T-helper 1 cell (primary cell): ENCODE results near the gene SLC9A8.
"Not testable (repeated sequence)": the region's sequence is repeated elsewhere in the genome, so short reads cannot be mapped to it uniquely, and the experiment has no call there.

Experiments used
- DNase-seq, 5 donors: peaks; one replicate each; pipeline ENCODE4 v3.0.0-alpha.2; 2012 to 2020

SLC9A8 gene

DNA sequence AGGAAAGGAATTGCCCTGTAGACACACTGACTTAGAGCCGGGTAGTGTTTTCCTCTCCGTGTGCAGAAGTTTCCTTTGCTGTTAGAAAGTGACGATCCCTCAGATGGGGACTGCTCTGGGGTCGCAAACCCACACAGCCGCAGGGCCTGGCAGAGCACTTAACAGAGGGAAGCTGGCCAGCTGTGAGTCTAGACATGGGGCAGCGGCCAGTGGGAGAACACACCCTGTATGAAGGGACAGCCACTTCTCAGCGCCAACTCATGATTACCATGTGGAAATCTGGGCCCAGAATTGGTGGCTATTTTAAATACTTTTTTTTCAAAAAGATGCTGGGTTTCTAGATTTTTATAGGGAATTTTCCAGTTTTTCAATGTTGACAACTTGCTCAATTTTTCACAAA, 39.4 kb downstream of the SLC9A8 start:
- no peak for DNase-seq

DNA sequence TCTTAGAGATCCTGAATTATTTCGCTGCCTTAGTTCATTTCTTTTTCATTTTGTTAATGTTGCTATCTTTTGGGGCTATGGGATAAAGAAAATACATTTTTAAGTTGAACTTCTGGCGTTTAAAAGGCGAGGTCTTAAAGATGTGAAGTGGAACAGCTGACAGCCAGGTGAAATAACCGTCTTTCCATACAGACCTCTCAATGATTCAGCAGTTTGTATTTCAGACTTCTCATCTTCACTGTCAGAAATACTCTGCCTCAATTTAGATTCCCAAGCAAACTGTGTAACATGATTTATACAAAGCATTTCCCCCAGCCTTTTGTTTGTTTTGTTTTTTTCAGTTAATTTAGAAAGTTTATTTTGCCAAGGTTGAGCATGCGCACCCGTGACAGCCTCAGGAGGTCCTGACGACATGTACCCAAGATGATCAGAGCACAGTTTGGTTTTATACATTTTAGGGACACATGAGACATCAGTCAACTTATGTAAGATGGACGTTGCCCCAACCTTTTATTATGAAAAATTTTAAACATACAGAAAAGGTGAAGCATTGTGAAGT, 40.0 kb downstream of the SLC9A8 start:
- no peak for DNase-seq

DNA sequence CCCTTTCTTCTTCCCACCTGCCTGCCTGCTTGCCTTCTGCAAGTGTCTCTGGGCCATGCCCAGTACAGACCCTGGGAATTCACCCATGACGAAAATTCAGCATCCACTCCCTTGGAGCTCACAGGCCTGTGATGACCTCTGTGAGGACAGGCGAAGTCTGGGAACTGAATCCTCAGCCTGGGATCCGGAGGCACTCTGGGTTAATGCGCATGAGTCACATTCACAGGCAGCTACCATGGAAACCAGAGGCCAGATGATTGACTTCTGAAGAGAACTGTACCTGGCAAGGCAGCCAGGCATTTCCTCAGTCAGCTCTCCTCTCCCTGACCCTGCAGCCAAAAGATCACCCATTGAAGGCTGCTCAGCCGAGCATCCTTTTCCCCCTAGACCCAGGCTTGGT, 41.0 kb downstream of the SLC9A8 start:
- no peak for DNase-seq

DNA sequence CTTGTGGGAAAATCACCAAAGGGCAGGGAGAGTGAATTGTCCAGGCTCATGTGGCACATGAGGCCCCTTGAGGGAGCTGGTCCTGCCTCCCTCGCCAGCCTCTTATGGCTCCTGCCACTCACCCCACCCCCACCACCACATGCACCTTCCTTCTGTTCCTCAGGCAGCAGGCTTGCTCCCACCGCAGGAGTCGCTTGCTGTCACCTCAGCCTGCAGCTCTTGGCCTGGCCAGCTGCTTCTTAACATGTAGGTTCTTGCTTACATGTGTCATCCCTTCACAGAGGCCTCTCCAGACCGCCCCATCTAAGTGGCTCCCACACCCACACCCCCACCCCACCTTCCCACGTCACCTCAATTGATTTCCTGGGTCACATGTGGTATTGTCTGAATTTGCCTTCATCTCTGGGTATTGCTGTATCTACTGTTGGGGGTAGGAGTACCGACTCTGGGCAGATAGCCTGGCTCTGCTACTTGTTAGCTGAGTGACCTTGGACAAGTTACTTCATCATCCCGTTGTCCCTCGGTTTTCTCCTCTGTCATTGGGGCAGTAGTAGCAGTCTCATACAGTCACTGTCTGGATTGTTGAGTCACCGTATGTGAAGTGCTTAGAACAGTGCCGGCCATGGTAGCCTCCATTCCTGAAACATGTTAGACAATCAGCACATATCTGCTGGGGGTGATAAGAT, 41.7 kb downstream of the SLC9A8 start:
- DNase-seq = no peak

DNA sequence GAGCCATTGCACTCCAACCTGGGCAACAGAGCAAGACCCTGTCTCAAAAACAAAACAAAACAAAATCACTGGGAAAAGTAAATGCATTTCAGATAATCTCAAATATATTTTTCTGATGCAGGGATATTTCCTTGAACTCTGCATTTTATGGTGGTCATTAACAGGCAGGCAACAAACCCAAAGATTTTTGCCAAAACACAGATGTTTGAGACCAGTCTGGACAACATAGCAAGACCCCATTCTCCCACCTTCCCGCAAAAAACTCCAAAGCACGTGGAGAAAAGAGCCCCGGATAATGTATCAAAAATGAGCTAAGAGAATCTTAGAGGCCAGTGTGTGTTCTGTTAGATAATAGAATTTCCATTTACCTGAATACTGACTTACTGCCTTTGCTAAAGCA, 44.3 kb downstream of the SLC9A8 start:
- no peak for DNase-seq

DNA sequence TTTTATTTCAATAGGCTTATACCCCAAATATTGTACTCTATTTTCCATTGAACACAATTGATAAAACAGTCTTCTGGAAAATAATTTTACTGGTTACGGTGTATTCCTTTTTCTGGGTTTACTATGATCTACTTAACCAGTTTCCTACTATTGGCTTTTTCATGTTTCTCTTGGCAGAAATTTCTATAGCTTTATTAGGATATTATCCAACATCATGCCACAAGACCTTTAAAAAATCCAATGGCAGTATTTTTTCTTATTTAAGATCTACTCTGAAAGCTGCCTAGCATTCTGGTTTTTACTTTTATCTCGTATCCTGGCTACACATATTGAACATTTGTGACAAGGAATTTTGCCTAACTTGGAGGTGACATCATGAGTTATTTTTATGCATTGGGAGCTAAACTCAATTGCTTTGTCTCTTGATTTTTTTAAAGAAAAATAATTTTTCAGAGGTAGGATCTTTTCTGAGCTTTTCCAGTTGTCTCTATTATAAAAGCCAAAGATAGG, 45.5 kb downstream of the SLC9A8 start:
- no peak for DNase-seq

DNA sequence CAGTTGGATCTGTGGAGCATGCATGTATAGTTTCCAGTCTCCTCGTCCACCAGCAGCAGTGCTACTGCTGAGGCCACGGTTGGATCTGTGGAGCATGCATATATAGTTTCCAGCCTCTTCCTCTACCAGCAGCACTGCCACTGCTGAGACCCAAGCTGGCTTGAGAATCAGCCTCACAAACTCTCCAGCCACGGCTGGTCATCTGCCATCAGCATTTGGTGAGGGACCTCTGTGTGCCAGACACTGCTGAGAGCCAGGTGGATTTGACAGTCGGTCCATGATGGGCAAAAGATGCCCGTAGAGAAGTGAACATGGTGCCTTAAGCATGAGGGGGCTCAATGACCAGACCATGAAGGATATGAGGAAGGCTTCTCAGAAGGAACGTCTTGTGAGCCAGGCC, 46.4 kb downstream of the SLC9A8 start:
- DNase-seq = no peak

DNA sequence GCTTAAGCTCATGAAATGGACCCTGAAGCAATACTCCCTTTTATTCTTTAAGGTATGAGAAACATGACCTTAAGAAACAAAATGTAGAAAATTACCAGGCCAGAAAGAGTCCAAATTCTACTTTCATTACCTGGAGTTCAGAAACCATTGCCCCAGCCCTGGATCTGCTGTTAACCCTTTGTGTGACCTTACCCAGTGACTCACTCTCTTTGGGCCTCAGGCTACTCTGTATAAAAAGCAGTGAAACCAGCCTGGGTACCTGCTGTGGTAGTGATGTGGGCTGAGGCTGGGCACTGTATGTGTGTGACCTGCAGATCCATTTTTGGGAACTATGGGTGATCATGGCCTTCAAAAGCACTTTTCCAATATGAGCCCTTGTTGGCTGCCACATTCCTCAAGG, 47.2 kb downstream of the SLC9A8 start:
- no peak for DNase-seq

DNA sequence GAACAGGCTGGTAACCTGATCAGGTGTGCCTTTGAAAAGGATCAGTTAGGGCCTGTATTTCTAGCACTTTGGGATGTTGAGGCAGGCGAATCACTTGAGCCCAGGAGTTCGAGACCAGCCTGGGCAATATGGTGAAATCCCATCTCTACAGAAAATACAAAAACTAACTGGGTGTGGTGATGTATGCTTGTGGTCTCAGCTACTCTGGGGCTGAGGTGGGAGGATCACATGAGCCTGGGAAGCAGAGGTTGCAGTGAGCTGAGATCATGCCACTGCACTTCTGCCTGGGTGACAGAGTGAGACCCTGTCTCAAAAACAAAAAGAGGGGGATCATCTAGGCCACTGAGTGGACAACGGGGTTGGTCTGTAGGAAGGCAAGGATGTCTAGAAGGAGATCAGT, 48.6 kb downstream of the SLC9A8 start:
- not testable (repeated sequence) for DNase-seq

DNA sequence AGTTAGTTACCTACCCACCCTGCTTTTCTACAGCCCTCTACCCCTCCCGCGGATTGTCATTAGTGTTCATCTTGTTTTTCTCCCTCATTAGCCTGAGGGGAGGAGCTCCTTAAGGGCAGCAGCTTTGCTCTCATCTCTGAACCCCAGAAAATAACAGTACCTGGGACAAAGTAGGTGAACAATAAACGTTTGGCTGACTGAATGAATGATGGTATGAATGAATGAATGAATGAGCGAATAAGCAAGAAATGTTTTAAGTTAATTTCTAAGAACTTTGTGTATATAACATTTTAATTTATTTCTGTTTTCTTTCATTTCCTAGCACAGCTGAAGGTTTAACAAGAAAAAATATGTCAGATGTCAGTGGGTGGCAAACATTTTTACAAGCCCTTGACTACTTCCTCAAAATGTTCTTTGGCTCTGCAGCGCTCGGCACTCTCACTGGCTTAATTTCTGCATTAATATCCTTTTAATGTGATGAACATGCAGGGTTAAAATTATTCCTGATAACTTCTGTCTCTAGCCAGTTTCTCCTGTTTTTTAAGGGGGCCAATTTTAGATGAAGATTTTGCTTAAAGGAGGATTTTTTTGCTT, 50.1 kb downstream of the SLC9A8 start:
- no peak for DNase-seq

DNA sequence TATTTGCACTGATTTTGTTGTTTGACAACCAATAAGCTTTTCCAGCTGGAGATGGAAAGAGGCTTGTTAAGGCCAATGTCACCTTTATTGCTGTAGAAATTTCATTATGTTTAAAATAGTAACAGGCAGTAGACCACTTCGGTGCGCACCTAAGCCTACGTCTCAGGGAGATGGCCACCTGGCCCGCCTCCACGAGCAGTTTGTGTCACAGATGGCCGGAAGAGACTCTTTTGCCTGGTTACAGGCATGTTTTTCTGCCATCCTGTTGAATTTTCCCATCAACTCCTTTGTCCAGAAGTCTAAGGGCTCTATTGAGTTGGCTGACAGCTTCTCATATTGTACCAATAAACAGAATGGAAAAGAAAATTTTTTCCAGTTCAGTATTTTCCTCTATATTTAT, 51.0 kb downstream of the SLC9A8 start:
- DNase-seq = no peak

DNA sequence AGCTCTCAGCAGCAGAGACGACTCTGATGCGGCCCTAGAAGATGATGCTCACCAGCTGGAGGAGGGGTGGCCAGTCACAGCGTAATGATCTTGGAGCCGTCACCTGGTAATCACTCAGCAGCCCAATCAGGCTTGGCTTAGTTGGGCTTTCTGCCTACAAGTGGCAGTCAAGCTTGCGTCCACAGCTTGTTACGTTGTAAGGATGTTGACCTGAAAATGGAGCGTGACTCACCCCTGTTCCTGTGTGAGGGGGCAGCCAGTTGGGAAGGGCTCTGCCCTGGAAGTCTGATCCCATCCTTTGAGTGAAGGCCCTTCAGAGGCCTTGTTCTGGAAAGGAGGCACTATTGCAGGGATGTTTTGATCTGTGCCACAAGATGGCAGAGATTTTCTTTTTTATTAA, 52.9 kb downstream of the SLC9A8 start:
- DNase-seq = no peak

DNA sequence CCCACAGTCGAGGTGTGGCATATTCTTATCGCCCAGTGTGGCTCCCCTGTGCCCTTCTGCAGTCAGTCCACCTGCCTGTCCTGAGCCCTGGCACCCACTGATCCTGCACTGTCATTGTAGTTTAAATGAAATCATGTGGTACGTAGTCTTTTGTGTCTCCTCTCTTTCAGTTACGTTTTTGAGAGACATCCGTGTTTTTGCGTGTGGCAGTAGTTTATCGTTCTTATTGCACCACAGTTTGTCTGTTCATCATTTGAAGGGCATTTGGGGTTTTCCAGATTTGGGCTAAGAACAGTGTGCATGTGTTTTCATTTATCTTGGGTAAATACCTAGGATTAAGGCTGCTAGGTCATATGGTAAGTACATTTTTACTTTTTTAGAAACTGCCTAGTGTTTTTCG, 53.4 kb downstream of the SLC9A8 start:
- DNase-seq = peak in 1 of 5 donors; percentile 11

DNA sequence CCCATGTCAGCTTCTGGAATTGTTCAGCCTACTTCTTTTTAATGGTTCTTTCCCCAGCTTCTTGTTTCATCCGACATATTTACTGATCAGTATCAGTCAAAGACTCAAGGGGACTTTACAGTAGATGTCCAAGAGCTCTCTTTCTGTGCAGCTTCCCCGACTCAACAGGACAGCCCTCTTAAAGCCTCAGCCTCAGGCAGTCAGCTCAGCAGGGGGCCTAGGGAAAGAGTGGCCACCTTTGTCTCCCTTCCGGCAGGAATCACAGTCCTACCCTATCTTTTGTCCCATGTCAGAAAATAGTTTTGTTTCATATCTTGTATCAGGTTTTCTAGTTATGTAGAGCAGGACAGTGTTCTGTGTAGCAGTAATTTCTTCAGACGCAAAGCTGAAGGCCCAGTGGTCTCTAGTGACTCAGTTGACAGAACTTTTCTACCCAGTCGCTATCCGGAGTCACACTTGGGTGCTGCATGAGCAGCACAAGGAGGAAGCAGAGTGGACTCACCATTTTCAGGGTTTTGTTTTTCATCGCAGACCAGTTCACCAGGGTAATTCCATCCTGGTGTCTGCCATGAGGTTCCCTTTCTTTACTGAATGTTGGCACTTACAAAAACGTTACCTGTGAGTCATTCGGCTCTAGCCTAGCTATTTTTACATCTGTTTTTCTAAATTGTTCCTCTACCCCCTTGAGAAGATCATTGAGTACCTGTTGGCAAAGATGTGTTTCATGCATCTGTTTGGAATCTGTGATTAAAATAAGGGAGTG, 55.0 kb downstream of the SLC9A8 start:
- DNase-seq = no peak

DNA sequence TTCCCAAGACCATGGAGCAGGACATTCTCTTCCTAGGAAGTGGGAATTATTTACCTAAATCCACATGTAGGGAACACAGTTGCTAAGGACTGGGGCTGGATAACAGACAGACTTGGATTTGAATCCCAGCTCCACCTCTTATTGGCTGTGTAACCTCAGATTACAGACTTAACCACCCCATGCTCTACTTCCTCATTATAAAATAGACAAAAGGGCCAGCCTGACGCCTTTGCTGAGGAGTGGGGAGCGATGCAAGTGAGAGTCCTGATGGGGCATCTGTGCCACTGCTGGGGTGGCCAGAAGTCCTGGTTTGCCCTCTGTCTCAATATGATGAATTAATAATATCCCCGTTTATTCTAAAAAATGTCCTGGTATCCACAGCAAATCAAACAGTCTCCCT, 55.9 kb downstream of the SLC9A8 start:
- no peak for DNase-seq

DNA sequence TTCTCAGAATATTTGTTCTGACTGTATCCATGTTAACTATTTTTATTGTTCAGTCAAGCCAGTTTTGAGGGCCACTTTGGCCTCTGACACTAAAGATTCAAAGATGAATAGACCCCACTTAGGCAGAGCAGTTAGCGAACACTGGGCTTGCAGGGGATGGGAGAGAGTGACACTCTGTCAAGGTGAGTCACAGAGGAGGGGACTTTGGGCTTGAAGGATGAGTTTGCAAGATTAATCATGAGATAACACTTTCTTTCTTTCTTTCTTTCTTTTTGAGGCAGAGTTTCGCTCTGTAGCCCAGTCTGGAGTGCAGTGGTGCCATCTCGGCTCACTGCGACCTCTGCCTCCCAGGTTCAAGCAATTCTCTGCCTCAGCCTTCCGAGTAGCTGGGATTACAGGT, 56.3 kb downstream of the SLC9A8 start:
- DNase-seq = no peak

DNA sequence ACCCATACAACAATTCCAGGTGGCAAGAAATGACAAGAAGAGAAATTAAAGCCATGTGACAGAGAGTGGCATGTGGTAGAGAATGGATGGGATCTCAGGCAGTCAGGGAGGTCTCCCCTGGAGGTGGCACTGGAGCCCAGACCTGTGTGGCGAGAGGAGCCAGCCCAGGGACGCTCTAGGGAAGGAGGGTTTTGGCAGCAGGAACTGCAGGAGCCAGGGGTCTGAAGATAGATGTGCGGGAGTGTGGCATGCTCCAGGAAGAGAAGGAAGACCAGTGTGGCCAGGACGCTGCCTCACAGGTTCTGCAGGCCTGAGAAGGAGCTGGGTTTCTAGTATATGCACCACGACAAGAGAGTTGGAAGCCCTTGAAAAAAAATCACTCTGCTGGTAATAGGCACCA, 57.6 kb downstream of the SLC9A8 start:
- DNase-seq = no peak

DNA sequence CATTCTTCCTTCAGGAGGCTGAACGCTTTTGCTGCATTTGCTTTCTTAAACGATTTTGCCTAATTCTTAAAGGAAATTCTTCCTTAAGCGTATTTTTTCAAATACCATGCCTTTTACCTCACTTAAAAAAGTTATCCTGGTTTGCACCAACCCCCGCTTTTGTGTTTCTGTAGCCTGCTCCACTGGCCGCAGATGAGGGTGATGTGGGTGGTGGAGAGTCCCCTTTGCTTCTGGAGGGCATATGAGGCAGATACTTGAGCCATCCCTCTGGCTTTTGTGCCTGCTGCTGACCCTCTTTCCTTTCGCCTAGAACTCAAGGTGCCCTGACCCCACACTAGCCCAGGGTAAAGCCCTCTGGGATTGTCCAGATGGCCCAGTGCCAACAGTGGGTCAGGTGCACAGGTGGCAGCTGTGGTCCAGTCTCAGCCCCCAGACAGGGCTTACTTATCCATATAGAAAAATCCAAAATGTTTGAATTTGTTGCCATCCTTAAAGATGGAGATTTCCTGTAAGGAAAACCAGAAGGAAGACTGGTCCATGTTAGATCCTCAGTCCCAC, 58.8 kb downstream of the SLC9A8 start:
- no peak for DNase-seq

DNA sequence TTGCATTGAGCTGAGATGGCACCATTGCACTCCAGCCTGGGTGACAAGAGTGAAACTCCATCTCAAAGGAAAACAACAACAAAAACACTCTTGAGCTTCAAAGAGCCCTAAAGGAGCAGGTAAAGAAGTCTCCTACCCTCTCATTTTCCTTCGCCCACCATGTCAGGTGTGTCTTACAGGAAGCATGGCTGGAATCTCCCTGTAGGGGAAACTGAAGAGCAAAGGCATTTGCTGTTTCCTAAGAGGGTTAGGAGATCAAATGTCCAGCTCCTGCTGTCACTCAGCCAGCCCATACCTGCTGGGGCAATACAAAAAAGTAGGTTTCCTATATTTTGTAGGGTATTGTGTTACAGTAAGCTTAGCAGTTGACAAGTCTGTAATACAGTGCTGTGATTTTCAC, 59.4 kb downstream of the SLC9A8 start:
- no peak for DNase-seq

DNA sequence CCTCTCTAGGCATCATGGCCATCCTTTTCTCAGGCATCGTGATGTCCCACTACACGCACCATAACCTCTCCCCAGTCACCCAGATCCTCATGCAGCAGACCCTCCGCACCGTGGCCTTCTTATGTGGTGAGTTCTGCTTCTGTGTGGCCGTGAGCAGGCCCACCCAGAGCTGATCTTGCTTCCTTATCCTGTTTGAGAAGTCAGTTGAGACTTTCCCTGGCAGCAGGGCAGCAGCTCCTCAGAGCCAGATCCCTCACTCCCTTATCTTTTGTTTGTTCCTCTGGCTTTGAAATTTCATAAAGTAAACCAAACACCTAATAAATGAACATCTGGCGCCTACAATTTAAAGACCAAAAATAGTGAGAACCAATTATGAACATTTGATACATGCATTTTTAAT, 62.1 kb downstream of the SLC9A8 start:
- no peak for DNase-seq

DNA sequence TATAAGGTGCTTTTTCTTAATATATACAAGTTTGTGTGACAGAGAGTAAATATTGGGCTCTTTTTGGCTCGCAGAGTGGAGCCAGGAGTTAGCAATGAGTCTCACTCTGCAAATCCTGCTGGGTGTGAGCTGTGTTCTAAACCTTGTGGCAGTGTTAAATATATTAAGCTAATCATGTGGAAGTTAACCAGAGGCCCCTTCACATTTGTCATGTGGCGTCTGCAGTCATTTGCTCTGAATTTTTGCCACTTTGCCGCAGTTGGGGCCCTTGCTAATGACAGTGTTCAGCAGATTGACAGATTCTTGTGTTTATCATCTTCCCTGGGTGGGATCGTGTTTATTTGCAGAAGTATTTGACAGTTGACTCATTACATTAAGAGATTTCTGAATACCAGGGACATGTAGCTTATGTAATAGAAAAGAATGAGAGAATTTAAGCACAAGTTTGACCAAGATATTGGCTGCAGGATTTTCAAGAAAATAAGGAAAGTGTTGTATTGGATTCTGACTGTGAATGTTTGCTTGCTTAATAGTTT, 64.8 kb downstream of the SLC9A8 start:
- DNase-seq = no peak

DNA sequence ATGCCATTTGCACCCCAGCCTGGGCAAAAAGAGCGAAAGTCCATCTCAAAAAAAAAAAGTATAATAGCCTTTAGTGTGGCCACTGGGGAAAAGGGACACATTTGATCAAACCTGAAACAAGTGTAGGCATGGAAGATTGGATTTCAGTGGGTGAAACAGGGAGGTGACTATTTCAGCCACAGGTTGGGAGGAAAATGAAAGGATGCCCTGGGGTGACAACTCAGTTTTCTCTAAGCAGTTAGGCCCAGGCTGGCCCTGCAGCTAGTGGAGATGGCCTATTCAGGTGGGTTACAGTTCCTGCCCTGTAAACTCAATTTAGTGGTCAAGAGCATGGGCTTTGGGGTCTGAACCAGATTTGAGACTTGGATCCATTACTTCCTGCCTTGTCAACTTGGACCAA, 66.3 kb downstream of the SLC9A8 start:
- no peak for DNase-seq

DNA sequence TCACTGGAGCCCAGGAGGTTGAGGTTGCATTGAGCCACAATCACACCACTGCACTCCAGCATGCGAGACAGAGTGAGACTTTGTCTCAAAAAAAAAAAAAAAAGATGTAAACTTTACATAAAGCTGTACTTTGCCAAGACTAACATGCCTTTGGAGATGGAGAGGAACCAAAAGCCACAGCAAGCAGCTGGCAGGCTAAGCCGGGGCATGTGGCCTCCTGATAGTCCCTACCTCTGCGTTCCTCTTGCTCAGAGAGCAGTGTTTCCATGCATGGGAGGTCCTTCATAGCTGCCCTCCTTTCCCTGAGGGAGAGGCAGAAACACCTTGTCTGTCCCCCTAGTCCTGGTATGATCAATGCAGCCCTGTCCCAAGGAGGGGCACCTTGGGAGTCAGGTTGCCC, 67.5 kb downstream of the SLC9A8 start:
- no peak for DNase-seq
